ENCODE data around the gene DCC. TPM values are rescaled to one million over a fixed set of nuclear protein-coding genes. Genes with fewer than 3 reads are reported as not detected.

Gene DCC
- total and polyA plus RNA-seq, 2 experiments from 2014 or later = 0.53 to 0.73 TPM

GRCh38 chr18:52431683-52432082 lies 91.7 kb downstream of the DCC start:
- Mint-ChIP-seq H3K4me1 (no peaks in the 10 kb centered on the region), H3K27ac (no peak overlapping the region), H3K9me3 (no peaks in the 10 kb centered on the region), H3K36me3 (ENCODE audit: low read depth) (no peaks in the 10 kb centered on the region), H3K4me3 (no peak overlapping the region), H3K27me3 (ENCODE audit: insufficient read depth, low read depth, poor library complexity) (peaks cover 4% of the 10 kb centered on the region)
- Histone ChIP-seq H3K27ac (ENCODE audit: low read depth) (no peak overlapping the region), H3K9me2 (ENCODE audit: insufficient read depth) (no peaks in the 10 kb centered on the region), H3K36me3 (ENCODE audit: insufficient read depth) (no peaks in the 10 kb centered on the region), H3F3A (replicated peaks; ENCODE audit: low read depth) (no peaks in the 10 kb centered on the region), H3K4me1 (ENCODE audit: insufficient read depth) (no peaks in the 10 kb centered on the region), H3K4me3 (no peak overlapping the region), H3K79me2 (replicated peaks; ENCODE audit: insufficient read depth) (no peaks in the 10 kb centered on the region), H4K20me1 (replicated peaks; ENCODE audit: insufficient read depth) (no peaks in the 10 kb centered on the region), H3K27me3 (ENCODE audit: insufficient read depth) (no peaks in the 10 kb centered on the region), H3K4me2 (no peak overlapping the region), H2AFZ (no peak overlapping the region; the same call in 1 of the 2 replicates)
- TF ChIP-seq EZH2 (IDR thresholded peaks at IDR 0.05; ENCODE audit: low read depth, unreplicated experiment) (no peak), CTCF (conservative IDR thresholded peaks at IDR 0.05; ENCODE audit: low read depth in 2 of 2) (no peak), EZH2phosphoT487 (IDR thresholded peaks at IDR 0.05; ENCODE audit: unreplicated experiment) (no peak), STAT1 (IDR thresholded peaks at IDR 0.05; ENCODE audit: unreplicated experiment) (no peak), REST (IDR thresholded peaks at IDR 0.05; ENCODE audit: unreplicated experiment) (no peak), ZNF331 (CRISPR knock-in tag; IDR thresholded peaks at IDR 0.05; ENCODE audit: low read depth) (no peak), POLR2AphosphoS5 (IDR thresholded peaks at IDR 0.05; ENCODE audit: low read depth) (no peak), CREB1 (CRISPR knock-in tag; IDR thresholded peaks at IDR 0.05; ENCODE audit: low read depth) (no peak), JUNB (IDR thresholded peaks at IDR 0.05; ENCODE audit: unreplicated experiment) (no peak), ZNF462 (CRISPR knock-in tag; IDR thresholded peaks at IDR 0.05) (no peak), ETS1 (IDR thresholded peaks at IDR 0.05) (no peak), NANOG (IDR thresholded peaks at IDR 0.05; ENCODE audit: borderline replicate concordance) (no peak), ZNF114 (CRISPR knock-in tag; IDR thresholded peaks at IDR 0.05) (no peak)
- no peak for ATAC-seq
- DNase-seq (ENCODE audit: low spot score) = no peak

All from GM23338 (cell line).